ENCODE measurements around the gene DNAJC30.
A peak's percentile ranks its signal among the peaks of the same experiment; 100 is the strongest.
"Not testable (repeated sequence)": the region's sequence is repeated elsewhere in the genome, so short reads cannot be mapped to it uniquely, and the experiment has no call there.

DNAJC30 gene

DNA sequence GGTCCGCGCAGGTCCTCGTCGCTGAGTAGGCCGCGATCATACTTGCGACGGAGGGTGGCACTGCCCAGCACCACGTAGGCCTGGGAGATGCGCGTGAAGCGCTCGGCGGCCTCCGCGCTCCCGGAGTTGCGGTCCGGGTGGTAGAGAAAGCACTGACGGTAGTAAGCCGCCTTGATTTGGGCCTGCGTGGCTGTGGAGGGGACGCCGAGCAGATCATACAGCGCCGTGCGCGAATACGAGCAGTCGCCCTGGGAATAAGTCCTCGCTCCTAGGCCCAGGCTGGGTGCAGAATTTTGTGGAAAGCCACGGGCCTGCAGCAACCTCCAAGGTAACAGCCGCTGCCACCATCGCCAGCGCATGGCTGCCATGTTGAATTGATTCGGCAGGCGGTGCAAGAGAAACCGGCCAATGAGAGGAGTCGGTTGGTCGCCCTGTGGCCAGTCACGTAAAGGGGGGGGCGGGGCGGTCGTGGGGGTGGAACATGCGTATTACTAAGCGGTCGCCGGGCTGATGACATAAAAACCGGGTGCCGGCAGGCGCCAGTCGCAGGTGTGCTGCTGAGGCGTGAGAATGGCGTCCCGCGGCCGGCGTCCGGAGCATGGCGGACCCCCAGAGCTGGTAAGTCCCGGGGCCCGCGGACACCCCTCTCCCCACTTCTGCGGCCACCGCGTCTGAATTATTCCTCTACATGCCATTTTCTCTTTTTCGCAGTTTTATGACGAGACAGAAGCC is at the start of gene DNAJC30, which contains the start of gene BUD23:
TSS of gene DNAJC30 (minus strand) at position 398 of the 732 bp plus-strand sequence. CDS start at position 368, 30 bp downstream.
TSS of gene BUD23 (plus strand) at position 542 of the 732 bp plus-strand sequence. CDS start at position 571, 29 bp downstream.
- Histone ChIP-seq H3K9me3 (ENCODE audit: insufficient read depth, low read depth, low read length) (no peaks in the 10 kb centered on the region), H3K36me3 (ENCODE audit: insufficient read depth, low read depth, low read length) (peaks cover 27% of the 10 kb centered on the region), H3K4me1 (ENCODE audit: insufficient read depth, low read length) (peaks cover 2% of the 10 kb centered on the region; the same call in 1 of the 2 replicates), H3K9ac (ENCODE audit: low read depth, low read length) (peak within 1 kb of the TSS; percentile 98), H3K27me3 (ENCODE audit: insufficient read depth, low read length) (no peaks in the 10 kb centered on the region), H3K27ac (ENCODE audit: low read length) (peak within 1 kb of the TSS; percentile 74), H3K4me3 (ENCODE audit: low read length) (peak within 1 kb of the TSS; percentile 97)

DNA sequence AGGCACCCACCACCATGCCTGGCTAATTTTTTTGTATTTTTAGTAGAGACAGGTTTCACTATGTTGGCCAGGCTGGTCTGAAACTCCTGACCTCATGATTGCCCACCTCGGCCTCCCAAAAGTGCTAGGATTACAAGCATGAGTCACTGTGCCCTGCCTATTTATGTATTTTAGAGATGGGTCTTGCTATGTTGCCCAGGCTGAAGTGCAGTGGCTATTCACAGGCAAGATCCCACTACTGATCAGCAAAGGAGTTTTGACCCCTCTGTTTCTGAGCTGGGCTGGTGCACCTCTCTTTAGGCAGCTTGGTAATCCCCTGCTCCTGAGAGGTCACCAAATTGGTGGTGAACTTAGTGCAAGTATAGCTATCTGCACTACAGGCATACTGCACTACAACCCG is 49.1 kb upstream of the DNAJC30 start:
- H3K9me3 ChIP-seq (ENCODE audit: insufficient read depth, low read depth, low read length), result no peaks in the 10 kb centered on the region
- H3K4me3 ChIP-seq (ENCODE audit: low read length), result no peak overlapping the region
- H3K27ac ChIP-seq (ENCODE audit: low read length), result no peak overlapping the region
- H3K27me3 ChIP-seq (ENCODE audit: insufficient read depth, low read length), result no peaks in the 10 kb centered on the region
- H3K36me3 ChIP-seq (ENCODE audit: insufficient read depth, low read depth, low read length), result peaks cover 17% of the 10 kb centered on the region
- 0 out of 2 replicates have a peak, but pooled peaks cover 4% of the 10 kb centered on the region for H3K4me1 ChIP-seq (ENCODE audit: insufficient read depth, low read length)
- H3K9ac ChIP-seq (ENCODE audit: low read depth, low read length), result no peak overlapping the region

DNA sequence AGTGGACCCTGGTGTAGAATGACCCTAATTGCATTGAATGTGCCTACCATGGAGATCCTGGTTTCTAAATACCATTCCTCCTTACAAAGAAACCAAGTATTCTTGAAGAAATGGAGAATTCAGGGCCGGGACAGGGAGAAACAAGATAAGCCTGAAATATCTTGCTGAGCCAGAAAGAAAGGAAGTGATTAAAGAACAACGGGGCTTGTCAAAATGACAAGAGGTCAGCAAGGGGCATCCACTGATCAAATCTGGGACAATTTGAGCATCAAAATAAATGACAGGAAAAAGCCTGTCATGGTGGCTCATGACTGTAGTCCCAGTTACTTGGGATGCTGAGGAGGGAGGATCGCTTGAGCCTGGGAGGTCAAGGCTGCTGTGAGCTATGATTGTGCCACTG is 47.2 kb upstream of the DNAJC30 start:
- Histone ChIP-seq H3K27me3 (ENCODE audit: insufficient read depth, low read length) (no peaks in the 10 kb centered on the region), H3K4me1 (ENCODE audit: insufficient read depth, low read length) (0 out of 2 replicates have a peak, but pooled peaks cover 4% of the 10 kb centered on the region), H3K27ac (ENCODE audit: low read length) (no peak overlapping the region), H3K9me3 (ENCODE audit: insufficient read depth, low read depth, low read length) (no peaks in the 10 kb centered on the region), H3K9ac (ENCODE audit: low read depth, low read length) (no peak overlapping the region), H3K36me3 (ENCODE audit: insufficient read depth, low read depth, low read length) (no peaks in the 10 kb centered on the region), H3K4me3 (ENCODE audit: low read length) (no peak overlapping the region)

DNA sequence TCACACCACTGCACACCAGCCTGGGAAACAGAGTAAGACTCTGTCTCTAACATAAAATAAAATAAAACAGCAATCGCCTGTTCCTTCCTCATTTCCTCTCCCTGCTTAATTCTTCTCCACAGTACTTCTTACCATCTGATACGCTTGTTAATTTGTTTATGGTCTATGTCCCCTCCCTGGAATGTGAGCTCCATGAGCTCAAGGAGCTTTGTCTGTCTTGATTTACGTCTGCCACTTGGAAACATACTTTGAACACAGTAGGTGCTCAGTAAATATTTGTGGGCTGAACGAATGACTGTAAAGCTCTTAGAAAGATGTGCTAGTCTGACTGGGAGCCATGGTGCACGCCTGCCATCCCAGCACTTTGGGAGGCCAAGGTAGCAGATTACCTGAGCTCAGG is 45.3 kb upstream of the DNAJC30 start:
- Histone ChIP-seq H3K36me3 (ENCODE audit: insufficient read depth, low read depth, low read length) (no peaks in the 10 kb centered on the region), H3K9me3 (ENCODE audit: insufficient read depth, low read depth, low read length) (no peaks in the 10 kb centered on the region), H3K9ac (ENCODE audit: low read depth, low read length) (no peak overlapping the region), H3K27me3 (ENCODE audit: insufficient read depth, low read length) (no peaks in the 10 kb centered on the region), H3K4me3 (ENCODE audit: low read length) (no peak overlapping the region), H3K27ac (ENCODE audit: low read length) (no peak overlapping the region), H3K4me1 (ENCODE audit: insufficient read depth, low read length) (0 out of 2 replicates have a peak, but pooled peaks cover 4% of the 10 kb centered on the region)

DNA sequence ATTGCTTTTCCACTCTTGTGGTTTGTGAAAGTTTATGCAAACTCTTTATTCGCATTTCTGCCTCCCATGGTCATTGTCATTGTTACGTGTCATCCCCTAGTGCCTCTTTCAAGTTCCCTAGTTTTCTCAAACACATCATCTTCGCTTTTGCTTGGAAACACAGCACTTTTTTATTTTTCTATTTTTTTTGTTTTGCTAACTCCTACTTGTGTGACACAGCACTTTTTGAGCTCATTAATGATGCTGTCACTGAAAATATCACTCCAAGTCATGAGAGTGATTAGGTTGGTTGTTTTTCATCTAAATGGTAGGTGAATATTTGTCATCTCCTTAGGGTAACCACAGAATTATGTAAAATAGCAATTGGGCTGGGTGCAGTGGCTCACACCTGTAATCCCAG is 44.7 kb upstream of the DNAJC30 start:
- Histone ChIP-seq H3K27ac (ENCODE audit: low read length) (no peak overlapping the region), H3K4me1 (ENCODE audit: insufficient read depth, low read length) (0 out of 2 replicates have a peak, but pooled peaks cover 4% of the 10 kb centered on the region), H3K4me3 (ENCODE audit: low read length) (no peak overlapping the region), H3K27me3 (ENCODE audit: insufficient read depth, low read length) (no peaks in the 10 kb centered on the region), H3K9ac (ENCODE audit: low read depth, low read length) (no peak overlapping the region), H3K36me3 (ENCODE audit: insufficient read depth, low read depth, low read length) (no peaks in the 10 kb centered on the region), H3K9me3 (ENCODE audit: insufficient read depth, low read depth, low read length) (no peaks in the 10 kb centered on the region)

DNA sequence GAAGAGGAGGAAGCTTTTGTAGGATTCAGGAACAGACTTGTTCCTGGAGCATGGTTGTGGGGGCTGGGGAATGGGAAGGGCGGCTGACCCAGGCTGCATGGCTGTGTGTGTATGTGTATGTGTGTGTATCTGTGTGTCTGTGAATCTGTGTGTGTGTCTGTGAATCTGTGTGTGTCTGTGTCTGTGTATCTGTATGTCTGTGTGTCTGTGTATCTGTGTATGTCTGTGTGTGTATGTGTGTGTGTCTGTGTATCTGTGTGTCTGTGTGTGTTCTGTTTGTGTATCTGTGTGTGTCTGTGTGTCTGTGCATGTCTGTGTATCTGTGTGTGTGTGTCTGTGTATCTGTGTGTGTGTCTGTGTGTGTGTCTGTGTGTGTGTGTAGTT is 42.8 kb upstream of the DNAJC30 start:
- no peaks in the 10 kb centered on the region for H3K9me3 ChIP-seq (ENCODE audit: insufficient read depth, low read depth, low read length)

DNA sequence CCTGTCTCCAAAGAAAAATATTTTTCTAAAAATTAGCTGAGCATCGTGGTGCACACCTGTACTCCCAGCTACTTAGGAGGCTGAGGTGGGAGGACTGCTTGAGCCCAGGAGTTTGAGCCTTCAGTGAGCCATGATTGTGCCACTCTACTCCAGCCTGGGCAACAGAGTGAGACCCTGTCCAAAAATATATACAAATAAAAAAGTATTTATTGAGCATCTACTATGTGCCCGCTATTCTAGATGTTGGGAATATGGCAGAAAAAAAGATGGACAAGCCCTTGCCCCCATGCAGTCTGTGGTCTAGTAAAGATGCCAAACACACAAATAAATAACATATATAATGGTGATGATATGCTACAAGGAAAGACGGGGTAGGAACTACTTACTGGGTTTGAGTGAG is 40.6 kb upstream of the DNAJC30 start:
- Histone ChIP-seq H3K36me3 (ENCODE audit: insufficient read depth, low read depth, low read length) (no peaks in the 10 kb centered on the region), H3K4me3 (ENCODE audit: low read length) (no peak overlapping the region), H3K27me3 (ENCODE audit: insufficient read depth, low read length) (peaks cover 13% of the 10 kb centered on the region), H3K4me1 (ENCODE audit: insufficient read depth, low read length) (no peaks in the 10 kb centered on the region), H3K27ac (ENCODE audit: low read length) (no peak overlapping the region), H3K9me3 (ENCODE audit: insufficient read depth, low read depth, low read length) (no peaks in the 10 kb centered on the region), H3K9ac (ENCODE audit: low read depth, low read length) (no peak overlapping the region)

More for the DNA sequence above, 42.8 kb upstream of the DNAJC30 start:
- Histone ChIP-seq H3K27me3 (ENCODE audit: insufficient read depth, low read length) (no peaks in the 10 kb centered on the region), H3K9ac (ENCODE audit: low read depth, low read length) (no peak overlapping the region), H3K27ac (ENCODE audit: low read length) (no peak overlapping the region), H3K36me3 (ENCODE audit: insufficient read depth, low read depth, low read length) (no peaks in the 10 kb centered on the region), H3K4me1 (ENCODE audit: insufficient read depth, low read length) (0 out of 2 replicates have a peak, but pooled peaks cover 4% of the 10 kb centered on the region), H3K4me3 (ENCODE audit: low read length) (no peak overlapping the region)

DNA sequence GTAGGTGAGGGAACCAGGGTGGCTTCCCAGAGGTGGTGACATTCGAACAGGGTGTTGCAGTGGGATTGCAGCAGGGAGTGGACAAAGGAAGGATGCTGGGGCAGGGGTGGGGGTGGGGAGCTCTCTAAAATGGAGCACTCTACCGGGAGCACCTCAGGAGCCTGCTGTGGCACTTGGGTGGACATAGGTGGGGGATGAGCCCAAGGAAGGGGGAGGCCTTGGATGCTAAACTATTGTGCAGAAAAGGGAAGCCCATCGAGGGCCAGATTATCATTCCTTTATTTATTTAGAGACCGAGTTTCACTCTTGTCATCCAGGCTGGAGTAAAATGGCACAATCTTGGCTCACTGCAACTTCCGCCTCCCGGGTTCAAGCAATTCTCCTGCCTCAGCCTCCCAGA is 39.5 kb upstream of the DNAJC30 start:
- no peak overlapping the region for H3K27ac ChIP-seq (ENCODE audit: low read length)
- H3K36me3 ChIP-seq (ENCODE audit: insufficient read depth, low read depth, low read length), result no peaks in the 10 kb centered on the region
- no peaks in the 10 kb centered on the region for H3K4me1 ChIP-seq (ENCODE audit: insufficient read depth, low read length)
- no peak overlapping the region for H3K9ac ChIP-seq (ENCODE audit: low read depth, low read length)
- peaks cover 23% of the 10 kb centered on the region for H3K27me3 ChIP-seq (ENCODE audit: insufficient read depth, low read length)
- H3K9me3 ChIP-seq (ENCODE audit: insufficient read depth, low read depth, low read length), result no peaks in the 10 kb centered on the region
- no peak overlapping the region for H3K4me3 ChIP-seq (ENCODE audit: low read length)

DNA sequence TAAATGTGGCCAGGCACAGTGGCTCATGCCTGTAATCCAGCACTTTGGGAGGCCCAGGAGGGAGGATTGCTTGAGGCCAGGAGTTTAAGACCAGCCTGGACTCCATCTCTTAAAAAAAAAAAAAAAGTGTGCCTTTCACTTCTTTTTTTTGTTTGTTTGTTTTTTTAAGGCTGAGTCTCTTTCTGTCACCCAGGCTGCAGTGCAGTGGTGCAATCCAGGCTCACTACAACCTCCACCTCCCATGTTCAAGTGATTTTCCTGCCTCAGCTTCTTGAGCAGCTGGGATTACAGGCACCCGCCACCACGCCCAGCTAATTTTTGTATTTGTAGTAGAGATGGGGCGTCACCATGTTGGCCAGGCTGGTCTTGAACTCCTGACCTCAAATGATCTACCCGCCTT is 38.9 kb upstream of the DNAJC30 start:
- H3K27ac ChIP-seq (ENCODE audit: low read length), result not testable (repeated sequence)

DNA sequence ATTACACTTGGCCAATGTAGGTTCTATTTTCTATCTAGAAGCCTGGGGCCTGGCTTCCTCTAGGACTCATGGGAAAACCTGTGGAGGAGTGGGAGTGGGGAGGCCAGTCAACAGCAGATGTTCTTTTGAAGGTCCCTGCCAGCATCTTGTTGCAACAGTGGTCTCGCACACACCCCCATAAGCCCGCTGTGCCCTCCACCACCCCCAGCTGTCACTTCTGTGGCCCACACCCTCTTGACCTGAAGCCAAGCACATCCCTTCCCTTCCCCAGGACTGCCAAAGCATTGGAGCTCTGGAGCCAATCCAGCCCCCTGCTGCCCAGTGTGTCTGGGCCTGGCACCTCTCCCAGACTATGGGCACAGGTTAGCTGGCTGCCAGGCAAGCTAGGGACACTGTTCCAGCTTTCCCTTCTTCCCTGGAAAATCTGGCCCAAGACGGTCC is 38.1 kb upstream of the DNAJC30 start:
- Histone ChIP-seq H3K4me3 (ENCODE audit: low read length) (no peak overlapping the region), H3K27me3 (ENCODE audit: insufficient read depth, low read length) (peaks cover 25% of the 10 kb centered on the region), H3K27ac (ENCODE audit: low read length) (no peak overlapping the region), H3K9ac (ENCODE audit: low read depth, low read length) (no peak overlapping the region), H3K36me3 (ENCODE audit: insufficient read depth, low read depth, low read length) (no peaks in the 10 kb centered on the region), H3K9me3 (ENCODE audit: insufficient read depth, low read depth, low read length) (no peaks in the 10 kb centered on the region), H3K4me1 (ENCODE audit: insufficient read depth, low read length) (no peaks in the 10 kb centered on the region)

More for the DNA sequence above, 38.9 kb upstream of the DNAJC30 start:
- not testable (repeated sequence) for H3K9me3 ChIP-seq (ENCODE audit: insufficient read depth, low read depth, low read length); H3K4me1 ChIP-seq (ENCODE audit: insufficient read depth, low read length); H3K36me3 ChIP-seq (ENCODE audit: insufficient read depth, low read depth, low read length); H3K9ac ChIP-seq (ENCODE audit: low read depth, low read length); H3K4me3 ChIP-seq (ENCODE audit: low read length)
- peaks cover 25% of the 10 kb centered on the region for H3K27me3 ChIP-seq (ENCODE audit: insufficient read depth, low read length)

DNA sequence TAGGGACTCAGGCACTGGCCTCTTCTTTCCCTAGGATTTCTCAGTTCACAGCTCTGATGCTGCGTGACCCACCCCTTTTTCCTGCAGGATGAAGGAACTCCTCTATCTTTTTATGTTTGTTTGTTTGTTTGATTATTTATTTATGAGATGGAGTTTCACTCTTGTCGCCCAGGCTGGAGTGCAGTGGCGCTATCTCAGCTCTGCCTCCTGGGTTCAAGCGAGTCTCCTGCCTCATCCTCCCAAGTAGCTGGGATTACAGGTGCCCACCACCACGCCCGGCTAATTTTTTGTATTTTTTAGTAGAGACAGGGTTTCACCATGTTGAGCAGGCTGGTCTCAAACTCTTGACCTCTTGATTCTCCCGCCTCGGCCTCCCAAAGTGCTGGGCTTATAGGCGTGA is 37.2 kb upstream of the DNAJC30 start:
- not testable (repeated sequence) for H3K4me1 ChIP-seq (ENCODE audit: insufficient read depth, low read length); H3K36me3 ChIP-seq (ENCODE audit: insufficient read depth, low read depth, low read length); H3K27ac ChIP-seq (ENCODE audit: low read length); H3K9ac ChIP-seq (ENCODE audit: low read depth, low read length); H3K4me3 ChIP-seq (ENCODE audit: low read length); H3K9me3 ChIP-seq (ENCODE audit: insufficient read depth, low read depth, low read length)
- peaks cover 25% of the 10 kb centered on the region for H3K27me3 ChIP-seq (ENCODE audit: insufficient read depth, low read length)

DNA sequence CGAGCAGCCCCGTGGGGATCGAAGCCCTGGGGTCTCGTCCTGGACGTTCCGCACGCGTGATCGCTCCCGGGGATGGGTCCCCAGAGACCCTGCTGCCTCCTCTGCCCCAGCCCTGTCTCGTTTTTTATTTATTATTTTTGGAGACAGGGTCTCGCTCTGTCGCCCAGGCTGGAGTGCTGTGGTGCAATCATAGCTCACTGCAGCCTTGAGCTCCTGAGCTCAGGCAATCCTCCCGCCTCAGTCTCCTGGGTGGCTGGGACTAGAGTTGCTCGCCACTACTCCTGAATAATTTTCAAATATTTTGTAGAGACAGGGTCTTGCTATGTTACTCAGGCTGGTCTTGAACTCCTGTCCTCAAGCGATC is 36.5 kb upstream of the DNAJC30 start:
- peak overlapping the region; percentile 54; the same call in 1 of the 2 replicates for H3K4me3 ChIP-seq (ENCODE audit: low read length)
- no peaks in the 10 kb centered on the region for H3K4me1 ChIP-seq (ENCODE audit: insufficient read depth, low read length)
- H3K27ac ChIP-seq (ENCODE audit: low read length), result no peak overlapping the region

More for the DNA sequence above, 36.5 kb upstream of the DNAJC30 start:
- Histone ChIP-seq H3K36me3 (ENCODE audit: insufficient read depth, low read depth, low read length) (no peaks in the 10 kb centered on the region), H3K9me3 (ENCODE audit: insufficient read depth, low read depth, low read length) (no peaks in the 10 kb centered on the region), H3K9ac (ENCODE audit: low read depth, low read length) (no peak overlapping the region), H3K27me3 (ENCODE audit: insufficient read depth, low read length) (peaks cover 25% of the 10 kb centered on the region)

Measured in iPS-20b (cell line).